ENCODE data around the gene RFX2.

The RFX2 gene

GRCh38 chr19:6059396-6059947, 50.8 kb downstream of the RFX2 start:
- no peak for DNase-seq

GRCh38 chr19:6058518-6059201, 51.6 kb downstream of the RFX2 start:
- DNase-seq: no peak

DNA sequence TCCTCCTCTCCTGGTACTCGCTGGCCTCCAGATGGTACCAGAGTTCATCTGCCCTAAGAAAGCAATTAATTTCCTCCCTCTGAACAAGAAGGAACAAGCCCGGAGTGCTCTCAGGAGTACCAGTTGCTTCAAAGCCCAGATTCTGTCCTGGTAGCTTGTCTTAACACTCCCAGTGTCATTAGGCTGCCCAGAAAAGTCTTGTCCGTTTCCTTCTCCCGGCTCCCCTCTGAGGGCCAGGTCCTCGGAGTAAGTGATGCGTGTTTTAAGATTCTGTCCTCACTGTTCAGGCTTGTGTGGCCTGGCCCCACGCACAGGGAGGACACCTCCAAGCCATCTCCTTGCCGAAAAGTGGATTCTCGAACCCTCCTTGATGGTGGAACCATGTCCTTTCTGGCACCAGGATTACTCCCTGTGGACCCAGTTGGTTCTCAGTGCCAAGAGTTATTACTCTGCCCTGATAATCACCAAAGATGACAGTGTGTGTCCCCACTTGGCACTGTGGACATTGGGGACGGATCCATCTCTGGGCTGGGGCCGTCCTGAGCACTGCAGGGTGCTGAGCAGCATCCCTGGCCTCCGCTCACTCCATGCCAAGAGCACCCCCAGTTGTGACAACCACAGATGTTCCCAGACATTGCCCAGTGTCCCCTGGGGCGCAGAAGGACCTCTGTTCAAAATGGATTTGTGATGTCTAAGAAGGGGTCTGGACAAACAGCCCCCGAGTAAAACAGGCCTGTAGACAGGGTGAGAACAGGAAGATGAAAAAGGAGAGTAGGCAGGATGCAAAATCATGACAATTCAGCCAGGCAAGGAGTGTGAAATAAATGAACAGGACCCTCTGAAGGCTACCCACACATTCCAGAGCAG, 52.4 kb downstream of the RFX2 start:
- no peak for DNase-seq

DNA sequence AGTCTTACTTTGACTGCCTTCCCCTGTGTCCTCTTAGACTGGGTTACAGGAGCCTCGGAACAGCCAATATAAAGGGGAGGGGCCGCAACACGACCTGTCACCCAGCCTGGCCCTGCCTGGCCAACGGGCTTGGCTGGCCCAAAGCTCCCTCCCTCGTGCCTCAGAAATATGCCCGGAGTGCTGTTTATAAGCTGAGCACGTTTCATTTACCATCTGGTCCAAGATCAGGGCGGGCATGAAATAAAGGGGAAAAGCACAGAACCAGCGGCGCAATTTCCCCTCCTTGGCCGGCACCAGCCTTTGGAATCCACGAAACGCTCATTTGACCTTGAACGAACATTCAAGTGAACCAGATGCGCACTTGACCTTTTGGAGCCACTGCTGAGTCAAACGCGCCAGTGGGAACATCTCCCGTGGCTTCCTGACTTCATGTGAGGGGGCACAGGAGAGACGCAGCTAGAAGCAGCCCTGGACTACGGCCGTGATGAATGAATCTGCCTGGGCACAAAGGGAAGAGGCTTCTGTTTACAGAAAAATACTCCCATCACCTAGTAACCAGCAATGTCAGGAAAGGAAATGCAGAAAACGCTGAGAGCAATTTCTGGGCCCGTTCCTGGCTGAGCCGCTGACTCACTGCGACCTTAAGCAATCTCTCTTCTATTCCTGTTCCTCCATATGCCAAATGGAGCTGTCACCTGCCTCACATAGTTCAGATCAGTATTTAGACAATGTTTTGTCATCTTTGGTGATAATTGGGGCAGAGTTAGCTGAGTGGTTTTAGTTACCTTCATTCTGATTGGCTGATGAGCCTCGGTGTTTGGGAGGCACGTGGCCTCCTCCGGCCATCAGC, 53.3 kb downstream of the RFX2 start:
- DNase-seq: no peak

- no peak for DNase-seq
Observed at GRCh38 chr19:6056282-6056741, 54.0 kb downstream of the RFX2 start.

DNA sequence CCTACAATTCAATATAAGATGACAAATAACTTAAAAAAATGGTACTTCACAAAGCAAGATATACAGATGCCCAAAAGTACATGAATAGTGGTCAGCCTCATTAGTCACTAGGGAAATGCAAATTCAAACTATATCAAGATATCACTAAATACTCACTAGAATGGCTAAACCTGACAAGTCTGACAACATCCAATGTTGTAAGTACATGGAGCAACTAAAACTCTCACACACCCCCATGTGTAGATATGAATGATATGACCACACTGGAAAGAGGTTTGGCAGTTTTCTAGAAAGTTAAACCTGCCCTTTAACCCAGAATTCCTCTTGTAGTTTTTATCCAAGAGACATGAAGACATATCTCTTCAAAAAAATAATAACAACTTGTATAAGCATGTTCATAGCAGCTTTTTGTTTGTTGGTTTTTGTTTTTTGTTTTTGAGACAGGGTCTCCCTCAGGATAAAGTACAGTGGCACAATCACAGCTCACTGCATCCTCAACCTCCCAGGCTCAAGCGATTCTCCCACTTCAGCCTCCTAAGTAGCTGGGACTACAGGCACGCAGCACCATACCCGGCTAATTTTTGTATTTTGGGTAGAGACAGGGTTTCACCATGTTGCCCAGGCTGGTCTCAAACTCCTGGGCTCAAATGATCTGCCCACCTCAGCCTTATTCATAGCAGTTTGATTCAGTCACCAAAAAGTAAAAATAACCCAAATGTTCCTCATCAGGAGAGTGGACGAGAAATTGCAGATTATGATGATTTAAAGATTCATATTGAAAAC, 55.1 kb downstream of the RFX2 start:
- DNase-seq: no peak

DNA sequence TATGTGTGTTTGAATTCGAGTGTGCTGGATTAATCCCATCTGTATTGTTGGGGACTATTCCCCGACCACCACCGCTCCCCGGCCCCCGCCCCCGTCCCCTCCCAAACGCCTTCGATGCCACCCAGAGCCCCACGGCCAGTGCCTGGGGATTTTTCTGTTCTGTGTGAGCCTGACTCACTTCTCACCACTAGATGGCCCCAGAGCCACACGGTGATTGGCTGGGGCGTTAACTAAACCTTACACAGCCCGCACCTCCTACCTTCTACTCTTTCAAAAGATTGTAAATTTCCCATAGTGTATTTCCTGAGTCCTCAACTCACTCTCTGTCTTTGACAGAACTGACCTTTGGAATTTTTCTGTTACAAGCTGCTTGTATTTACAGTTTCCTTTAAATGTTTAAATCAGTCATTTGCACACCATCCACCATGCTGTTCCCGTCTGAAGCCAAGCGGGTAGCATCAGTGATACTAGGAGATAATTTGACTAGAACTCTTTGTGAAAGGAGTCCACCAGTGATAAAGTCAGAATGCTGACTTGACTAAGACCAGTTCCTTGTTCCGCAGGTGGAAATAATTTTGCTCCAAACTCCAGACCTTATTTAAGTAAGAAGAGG, 61.4 kb downstream of the RFX2 start:
- DNase-seq: peak; percentile 28 to 69

GRCh38 chr19:6048348-6048747, 62.0 kb downstream of the RFX2 start:
- DNase-seq: no peak

DNA sequence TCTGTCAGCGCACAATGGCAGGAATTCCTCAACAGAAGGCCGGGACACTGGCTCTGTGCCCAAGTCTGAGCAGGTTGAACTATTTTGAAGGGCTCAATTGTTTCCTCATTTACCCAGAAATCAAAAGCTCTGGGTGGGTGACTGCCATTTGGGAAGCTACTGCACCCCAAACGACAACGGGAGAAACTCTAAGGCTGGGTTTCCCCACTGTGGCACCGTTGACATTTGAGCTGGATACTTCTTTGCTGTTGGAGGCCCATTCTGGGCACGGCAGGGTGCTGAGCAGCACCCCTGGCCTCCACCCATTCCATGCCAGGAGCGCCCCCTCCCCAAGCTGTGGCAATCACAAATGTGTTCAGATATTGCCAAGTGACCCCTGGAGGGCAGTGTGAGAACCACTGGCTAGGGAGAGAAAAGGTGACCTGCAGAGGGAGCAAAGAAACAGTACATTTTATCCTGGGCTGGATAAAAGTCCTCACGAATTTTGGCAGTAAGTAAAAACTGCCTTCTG, 62.5 kb downstream of the RFX2 start:
- peak in 1 of 2 experiments; percentile 34 for DNase-seq

DNA sequence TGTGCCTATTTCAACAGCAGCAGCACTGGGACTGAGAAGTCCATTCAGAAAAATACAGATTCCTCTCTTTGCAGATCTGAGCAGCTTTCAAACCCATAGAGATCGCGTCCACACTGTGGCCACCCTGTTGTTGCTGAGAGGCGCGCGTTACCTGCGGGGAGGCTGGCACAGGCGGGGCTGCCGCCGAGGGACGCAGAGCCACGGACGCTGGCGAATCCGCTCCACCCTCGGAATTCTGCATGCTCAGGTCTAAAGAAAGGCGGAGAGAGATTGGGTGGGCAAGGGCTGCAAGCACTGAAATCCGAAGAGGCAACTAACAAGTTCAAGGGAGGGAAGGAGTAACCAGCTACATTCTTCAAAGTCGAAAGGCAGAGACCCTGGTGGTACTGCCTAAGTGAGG, 63.0 kb downstream of the RFX2 start:
- DNase-seq: no peak

DNA sequence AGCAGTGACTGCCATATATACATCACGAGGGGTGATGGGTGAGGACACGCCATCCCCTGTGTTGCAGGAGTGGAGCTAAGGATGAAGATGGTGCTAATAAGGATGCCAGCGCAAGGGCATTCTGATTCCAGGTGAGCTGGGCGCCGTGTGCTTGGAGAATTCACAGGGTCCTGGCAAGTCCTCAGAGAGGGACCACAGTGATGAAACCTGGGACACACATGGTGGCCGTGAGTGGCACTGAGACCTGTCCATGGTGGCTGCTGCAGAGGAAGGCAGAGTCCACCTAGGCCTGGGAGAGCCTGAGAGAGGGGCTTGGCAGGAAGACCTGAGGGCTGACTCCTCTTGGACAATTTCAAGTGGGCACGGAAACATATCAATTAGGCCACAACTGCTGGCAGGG, 65.2 kb downstream of the RFX2 start:
- DNase-seq: no peak

GRCh38 chr19:6044056-6044805, 66.1 kb downstream of the RFX2 start:
- DNase-seq: no peak

DNA sequence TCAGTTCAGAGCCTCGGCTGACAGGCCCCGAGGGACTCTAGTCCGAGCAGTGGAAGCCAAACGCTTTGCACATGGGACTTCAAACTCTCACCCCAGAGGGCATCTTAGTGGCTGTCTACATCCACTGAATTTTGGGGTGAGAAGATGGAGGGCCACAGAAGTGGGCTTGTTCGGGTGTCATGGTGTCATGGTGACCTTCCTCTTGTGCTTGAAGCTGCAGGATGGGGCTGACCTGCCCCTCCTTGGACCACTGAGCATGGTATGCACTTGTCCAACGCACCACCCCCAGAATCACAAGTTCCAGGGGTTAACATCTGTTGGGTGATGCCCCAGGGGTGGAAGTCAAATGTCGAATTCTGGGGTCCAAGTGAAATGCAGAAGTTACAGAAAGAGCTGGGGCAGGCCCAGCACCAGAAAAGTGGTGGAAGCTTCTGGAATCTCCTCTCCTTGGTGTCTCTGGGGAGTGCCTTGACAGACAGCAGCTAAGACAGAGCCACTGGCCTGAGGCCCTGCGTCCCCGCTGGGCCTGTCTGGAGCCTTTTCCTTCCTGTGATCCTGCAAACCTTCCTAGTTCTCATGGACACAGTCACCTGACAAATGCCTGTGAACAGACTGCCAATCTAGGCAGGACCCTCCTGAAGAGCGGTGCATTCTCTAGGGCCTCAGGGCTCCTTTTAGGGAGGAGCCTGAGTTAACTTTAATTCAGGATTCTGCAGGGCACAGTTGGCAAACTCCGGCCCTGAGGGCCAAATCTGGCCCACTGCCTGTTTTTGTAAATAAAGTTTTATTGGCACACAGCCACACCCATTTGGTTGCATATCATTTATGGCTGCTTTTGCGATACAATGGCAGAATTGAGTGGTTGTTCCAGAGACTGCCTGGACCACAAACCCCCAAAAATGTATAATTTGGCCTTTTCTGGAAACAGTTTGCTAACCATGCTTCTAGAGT, 67.2 kb downstream of the RFX2 start:
- DNase-seq: no peak

DNA sequence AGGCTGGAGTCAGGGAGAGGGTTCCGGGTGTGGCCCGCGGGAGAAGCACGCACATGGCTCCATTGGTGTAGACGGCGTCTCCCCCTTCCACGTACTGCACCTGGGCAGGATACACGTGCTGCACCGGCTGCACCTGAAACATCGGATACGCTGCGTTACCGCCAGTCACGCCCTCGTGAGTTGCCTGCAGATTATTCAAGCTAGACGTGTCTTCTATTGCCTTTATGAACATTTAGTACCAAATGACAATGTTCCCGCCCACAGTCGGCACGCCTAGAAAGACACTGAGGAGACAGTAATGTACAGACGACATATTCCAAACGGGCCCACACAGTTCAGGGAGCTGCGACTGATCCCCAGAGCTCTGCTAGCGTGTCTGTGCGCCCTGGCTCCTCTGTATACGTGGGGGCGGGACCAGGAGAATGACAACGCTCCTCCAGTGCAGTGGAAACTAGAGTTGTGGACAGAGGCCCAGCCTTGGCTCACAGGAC, 68.3 kb downstream of the RFX2 start:
- DNase-seq: no peak

GRCh38 chr19:6041071-6041470, 69.2 kb downstream of the RFX2 start:
- no peak for DNase-seq

DNA sequence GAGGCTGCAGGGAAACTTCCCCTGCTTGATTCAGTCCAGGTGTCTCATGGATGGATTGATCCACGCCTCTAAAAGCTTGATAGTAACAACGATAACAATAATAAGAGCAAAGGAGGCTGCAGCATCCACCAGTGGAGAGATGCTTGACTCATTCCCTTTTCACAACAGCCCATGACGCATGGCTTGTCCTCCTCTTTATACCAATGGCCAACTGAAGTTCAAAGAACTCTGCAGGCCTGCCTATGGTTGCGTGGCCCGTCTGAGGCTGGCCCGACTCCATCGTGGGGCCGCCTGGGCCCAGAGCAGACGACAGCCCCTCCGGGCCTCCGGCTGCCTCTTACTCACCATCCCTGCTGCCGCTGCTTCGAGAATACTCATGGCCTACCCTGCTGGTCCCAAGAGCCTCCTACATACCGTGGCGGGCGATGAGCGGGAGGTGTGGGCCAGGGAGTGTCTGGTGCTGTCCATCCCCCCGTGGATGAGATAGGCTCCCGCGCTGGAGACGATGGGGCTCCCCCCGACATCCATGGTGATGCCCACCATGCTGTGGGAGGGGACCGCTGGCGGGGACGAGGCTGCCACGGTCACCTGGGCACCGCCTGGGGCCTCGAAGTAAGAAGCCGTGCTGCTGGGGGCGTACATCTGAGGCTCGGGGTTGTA, 70.6 kb downstream of the RFX2 start:
- DNase-seq: no peak

DNA sequence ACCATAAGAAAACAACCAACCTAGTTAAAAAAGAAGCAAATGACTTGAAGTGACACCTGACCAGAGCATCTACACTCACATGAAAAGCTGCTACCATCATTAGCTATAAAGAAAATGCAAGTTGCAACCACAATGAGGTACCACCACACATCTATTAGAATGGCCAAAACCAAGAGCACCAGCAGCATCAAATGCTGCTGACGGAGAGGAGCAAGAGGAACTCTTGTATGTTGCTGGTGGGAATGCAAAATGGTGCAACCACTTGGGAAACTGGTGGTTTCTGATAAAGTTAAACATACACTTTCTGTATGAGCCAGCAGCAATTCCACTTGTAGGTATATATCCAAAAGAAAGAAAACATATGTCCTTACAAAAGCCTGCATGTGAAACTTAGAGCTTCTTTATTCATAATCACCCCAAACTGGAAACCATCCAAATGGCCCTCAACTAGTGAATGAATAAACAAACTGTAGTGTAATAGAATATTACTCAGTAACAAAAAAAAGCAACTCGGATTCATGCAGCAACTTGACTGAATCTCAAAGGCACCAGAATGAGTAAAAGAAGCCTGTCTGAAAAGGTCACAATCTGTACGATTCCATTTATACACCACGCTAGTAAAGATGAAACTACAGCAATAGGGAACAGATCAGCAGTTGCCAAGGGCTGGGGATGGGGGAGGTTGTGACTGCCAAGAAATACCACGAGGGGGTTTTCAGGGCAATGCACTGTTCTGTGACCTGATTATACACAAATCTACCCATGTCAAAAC, 71.5 kb downstream of the RFX2 start:
- no peak for DNase-seq

- DNase-seq: no peak
Observed at GRCh38 chr19:6035026-6035425, 75.3 kb downstream of the RFX2 start.

Measured in NCI-H1930 (cell line).